Measurements from ENCODE around the gene KCNT2.

Gene KCNT2

GRCh38 chr1:196594700-196595099, 13.5 kb downstream of the KCNT2 start:
- no peak for DNase-seq (ENCODE audit: low read depth)
- H3K4me3 ChIP-seq (ENCODE audit: low read depth, low read length), result no peak overlapping the region

- no peak for DNase-seq (ENCODE audit: low read depth)
These were observed 14.3 kb downstream of the KCNT2 start for GRCh38 chr1:196593955-196594354.

GRCh38 chr1:196590959-196591358, 17.3 kb downstream of the KCNT2 start:
- H3K4me3 ChIP-seq (ENCODE audit: low read depth, low read length), result no peak overlapping the region
- DNase-seq (ENCODE audit: low read depth), result no peak

More at GRCh38 chr1:196593955-196594354, 14.3 kb downstream of the KCNT2 start:
- no peak overlapping the region for H3K4me3 ChIP-seq (ENCODE audit: low read depth, low read length)

- DNase-seq (ENCODE audit: low read depth), result no peak
- no peak overlapping the region for H3K4me3 ChIP-seq (ENCODE audit: low read depth, low read length)
These were observed 18.1 kb downstream of the KCNT2 start for GRCh38 chr1:196590012-196590708.

- H3K4me3 ChIP-seq (ENCODE audit: low read depth, low read length), result no peak overlapping the region
These were observed 23.5 kb downstream of the KCNT2 start for GRCh38 chr1:196584696-196585095.

GRCh38 chr1:196577386-196577785, 30.9 kb downstream of the KCNT2 start:
- no peak for DNase-seq (ENCODE audit: low read depth)
- H3K4me3 ChIP-seq (ENCODE audit: low read depth, low read length), result no peak overlapping the region

More at GRCh38 chr1:196584696-196585095, 23.5 kb downstream of the KCNT2 start:
- no peak for DNase-seq (ENCODE audit: low read depth)

GRCh38 chr1:196573226-196573625, 35.0 kb downstream of the KCNT2 start:
- DNase-seq (ENCODE audit: low read depth), result no peak
- no peak overlapping the region for H3K4me3 ChIP-seq (ENCODE audit: low read depth, low read length)

GRCh38 chr1:196567238-196567637, 41.0 kb downstream of the KCNT2 start:
- DNase-seq (ENCODE audit: low read depth), result no peak
- H3K4me3 ChIP-seq (ENCODE audit: low read depth, low read length), result no peak overlapping the region

GRCh38 chr1:196563768-196564167, 44.5 kb downstream of the KCNT2 start:
- DNase-seq (ENCODE audit: low read depth), result no peak
- no peak overlapping the region for H3K4me3 ChIP-seq (ENCODE audit: low read depth, low read length)

- no peak overlapping the region for H3K4me3 ChIP-seq (ENCODE audit: low read depth, low read length)
- no peak for DNase-seq (ENCODE audit: low read depth)
These were observed 48.9 kb downstream of the KCNT2 start for GRCh38 chr1:196559314-196559713.

GRCh38 chr1:196558411-196558810, 49.8 kb downstream of the KCNT2 start:
- peak; percentile 35 for DNase-seq (ENCODE audit: low read depth)
- H3K4me3 ChIP-seq (ENCODE audit: low read depth, low read length), result no peak overlapping the region

GRCh38 chr1:196557797-196558196, 50.4 kb downstream of the KCNT2 start:
- no peak overlapping the region for H3K4me3 ChIP-seq (ENCODE audit: low read depth, low read length)
- DNase-seq (ENCODE audit: low read depth), result no peak

GRCh38 chr1:196550731-196551130, 57.5 kb downstream of the KCNT2 start:
- H3K4me3 ChIP-seq (ENCODE audit: low read depth, low read length), result no peak overlapping the region
- DNase-seq (ENCODE audit: low read depth), result no peak

- H3K4me3 ChIP-seq (ENCODE audit: low read depth, low read length), result no peak overlapping the region
- DNase-seq (ENCODE audit: low read depth), result peak; percentile 47
These were observed 61.7 kb downstream of the KCNT2 start for GRCh38 chr1:196546272-196547111.

- H3K4me3 ChIP-seq (ENCODE audit: low read depth, low read length), result no peak overlapping the region
- no peak for DNase-seq (ENCODE audit: low read depth)
These were observed 63.0 kb downstream of the KCNT2 start for GRCh38 chr1:196545222-196545621.

- DNase-seq (ENCODE audit: low read depth), result no peak
- no peak overlapping the region for H3K4me3 ChIP-seq (ENCODE audit: low read depth, low read length)
These were observed 63.6 kb downstream of the KCNT2 start for GRCh38 chr1:196544617-196545016.

- no peak overlapping the region for H3K4me3 ChIP-seq (ENCODE audit: low read depth, low read length)
- no peak for DNase-seq (ENCODE audit: low read depth)
These were observed 64.4 kb downstream of the KCNT2 start for GRCh38 chr1:196543833-196544232.

GRCh38 chr1:196538473-196538872, 69.8 kb downstream of the KCNT2 start:
- no peak overlapping the region for H3K4me3 ChIP-seq (ENCODE audit: low read depth, low read length)
- no peak for DNase-seq (ENCODE audit: low read depth)

- DNase-seq (ENCODE audit: low read depth), result peak; percentile 4
- no peak overlapping the region for H3K4me3 ChIP-seq (ENCODE audit: low read depth, low read length)
These were observed 72.5 kb downstream of the KCNT2 start for GRCh38 chr1:196535727-196536126.

GRCh38 chr1:196531737-196532524, 76.3 kb downstream of the KCNT2 start:
- DNase-seq (ENCODE audit: low read depth), result no peak
- H3K4me3 ChIP-seq (ENCODE audit: low read depth, low read length), result no peak overlapping the region
